Stomach (tissue), 9 donors: ENCODE measurements around the gene TRABD2B. TPM values are rescaled to one million over a fixed set of nuclear protein-coding genes. Genes with fewer than 3 reads are reported as not detected.

Source experiments
- DNase-seq, 2 donors: peaks; one replicate each; pipeline versions ENCODE4 v3.0.0 to v3.0.0-alpha.2; 2013 to 2019
- H3K27ac ChIP-seq, 5 donors: fragments of 200-600 bp in 4 of 5; sonication (generic) in 4 of 5; one replicate each; pipeline ENCODE4 v1.5.1; 2013 to 2019; ENCODE audit warnings: mild to moderate bottlenecking in 1 of 5, moderate library complexity in 1 of 5
- H3K27me3 ChIP-seq, 3 donors: fragments of 200-600 bp; sonication (generic); one replicate each; pipeline ENCODE4 v1.5.1; 2017 to 2019; ENCODE audit warnings: mixed run types in 1 of 3
- H3K36me3 ChIP-seq, 4 donors: fragments of 200-600 bp; sonication (generic); 1 replicate in 3 of 4; 2 replicates in 1 of 4; pipeline ENCODE4 v1.5.1; 2016 to 2019
- H3K4me1 ChIP-seq, 4 donors: fragments of 200-600 bp; sonication (generic); one replicate each; pipeline ENCODE4 v1.5.1; 2016 to 2019
- H3K4me3 ChIP-seq, 4 donors: fragments of 200-600 bp; sonication (generic) in 3 of 4; one replicate each; pipeline ENCODE4 v1.5.1; 2016 to 2019; ENCODE audit warnings: mild to moderate bottlenecking in 1 of 4
- H3K9me3 ChIP-seq, 4 donors: fragments of 200-600 bp; sonication (generic); one replicate each; pipeline ENCODE4 v1.5.1; 2016 to 2019
- EP300 ChIP-seq: sonication (generic); formaldehyde crosslinking; IDR thresholded peaks from one replicate; pipeline ENCODE4 v1.6.1; 2017; ENCODE audit warnings: antibody characterized with exemption
- POLR2A ChIP-seq, 4 donors: fragments of 450-650 bp; IDR thresholded peaks; one replicate each; pipeline ENCODE4 v1.6.1; 2016; ENCODE audit warnings: antibody characterized with exemption in 4 of 4, control low read depth in 2 of 4, mild to moderate bottlenecking in 1 of 4, moderate library complexity in 1 of 4
- POLR2AphosphoS5 ChIP-seq, 3 donors: sonication (generic); formaldehyde crosslinking; IDR thresholded peaks; one replicate each; pipeline ENCODE4 v1.6.1; 2016; ENCODE audit warnings: antibody characterized with exemption in 3 of 3
- WGBS, 5 donors: extraction: QIAGEN DNeasy Blood & Tissue Kit in 3 of 5; methylation state at CpG; one replicate each; pipeline versions ENCODE4 v1.1.5 to v1.1.7; 2013 to 2018; 5-methylcytosine and 5-hydroxymethylcytosine counted together
- intact Hi-C: fragments of 100-400 bp; cut with DNase I; formaldehyde crosslinking; loops from one replicate; pipeline ENCODE4 v1.15.1; 2023; ENCODE audit warnings: low total_unique reads
- polyA plus RNA-seq, 3 donors: library from polyadenylated mRNA; stranded (reverse); fragments of 200-250 nt; gene quantifications; one replicate each; pipeline ENCODE4 v1.2.3, GENCODE V29; 2013
- total RNA-seq, 5 donors: library from RNA; depleted of rRNA; stranded (reverse); fragments of >200 nt; gene quantifications; one replicate each; pipeline versions ENCODE4 v1.1.0 to v1.2.3, GENCODE V29; 2014 to 2016
- TF ChIP-seq, protein P1 (sequence below), 7 experiments: fragments of 450-650 bp in 4 of 7; fragments of 200-600 bp in 3 of 7; sonication (generic) in 3 of 7; IDR thresholded peaks; one replicate each; pipeline ENCODE4 v1.5.1; 2016 to 2019; ENCODE audit warnings: antibody characterized with exemption in 7 of 7, control low read depth in 2 of 7, mild to moderate bottlenecking in 1 of 7
- donor health status: healthy with polysubstance abuse.
- donor health status: Bipolar disorder and iron deficiency.
- donor health status: healthy.

Gene TRABD2B
- total and polyA plus RNA-seq, 8 donors: 0.31 to 2.0 (median 0.93) TPM; not detected in 1

DNA sequence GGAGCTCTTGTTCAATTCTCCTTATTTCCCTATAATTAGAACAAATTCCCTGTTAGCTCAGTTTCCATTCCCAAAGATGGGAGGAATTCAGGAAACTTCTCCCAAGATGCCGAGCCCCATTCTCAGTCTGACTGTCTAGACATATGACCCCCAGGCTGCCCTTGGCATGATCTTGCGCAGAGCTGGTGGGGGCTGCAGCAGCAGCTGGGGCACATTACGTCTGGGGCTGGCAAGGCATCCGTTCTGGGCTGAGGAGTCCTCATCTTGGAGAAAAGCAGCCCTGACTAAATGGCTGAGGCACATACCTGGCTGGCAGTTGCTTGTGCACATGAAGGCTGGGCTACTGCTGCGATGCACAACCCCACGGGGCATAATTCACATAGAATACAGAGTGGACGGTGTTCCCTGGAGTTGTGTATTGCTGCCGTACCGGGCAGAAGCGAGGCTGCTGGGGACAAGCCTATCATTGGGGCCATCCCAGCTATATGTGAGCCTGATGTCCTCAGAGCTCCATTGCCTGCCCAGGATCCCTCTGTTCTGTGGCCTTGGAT lies 36.4 kb upstream of the TRABD2B start:
- intact Hi-C loops: no loop called here

DNA sequence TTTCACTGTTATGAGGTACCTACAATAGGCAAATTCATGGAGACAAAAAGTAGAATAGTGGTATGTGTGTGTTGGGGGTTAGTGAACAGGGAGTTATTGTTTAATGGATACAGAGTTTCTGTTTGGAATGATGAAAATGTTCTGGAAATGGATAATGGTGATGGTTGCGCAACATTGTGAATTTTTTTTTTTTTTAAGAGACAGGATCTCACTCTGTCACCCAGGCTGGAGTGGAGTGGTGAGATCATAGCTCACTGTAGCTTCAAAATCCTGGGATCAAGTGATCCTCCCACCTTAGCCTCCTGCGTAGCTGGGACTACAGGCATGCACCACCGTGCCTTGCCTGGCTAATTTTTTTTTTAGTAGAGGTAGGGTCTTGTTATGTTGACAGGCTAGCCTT lies 34.5 kb upstream of the TRABD2B start:
- Histone ChIP-seq H3K4me1 (no peaks in the 10 kb centered on the region), H3K9me3 (no peaks in the 10 kb centered on the region), H3K36me3 (no peaks in the 10 kb centered on the region), H3K27ac (no peak overlapping the region), H3K27me3 (peaks cover 0 to 8% (median 0%) of the 10 kb centered on the region in 3 donors), H3K4me3 (no peak overlapping the region)
- DNase-seq: no peak
- 63 to 88% (median 81%) methylated on average over 3 of the region's 3 CpGs for WGBS, 5 donors
- intact Hi-C loops: no loop called here
- TF ChIP-seq, protein P1, sequence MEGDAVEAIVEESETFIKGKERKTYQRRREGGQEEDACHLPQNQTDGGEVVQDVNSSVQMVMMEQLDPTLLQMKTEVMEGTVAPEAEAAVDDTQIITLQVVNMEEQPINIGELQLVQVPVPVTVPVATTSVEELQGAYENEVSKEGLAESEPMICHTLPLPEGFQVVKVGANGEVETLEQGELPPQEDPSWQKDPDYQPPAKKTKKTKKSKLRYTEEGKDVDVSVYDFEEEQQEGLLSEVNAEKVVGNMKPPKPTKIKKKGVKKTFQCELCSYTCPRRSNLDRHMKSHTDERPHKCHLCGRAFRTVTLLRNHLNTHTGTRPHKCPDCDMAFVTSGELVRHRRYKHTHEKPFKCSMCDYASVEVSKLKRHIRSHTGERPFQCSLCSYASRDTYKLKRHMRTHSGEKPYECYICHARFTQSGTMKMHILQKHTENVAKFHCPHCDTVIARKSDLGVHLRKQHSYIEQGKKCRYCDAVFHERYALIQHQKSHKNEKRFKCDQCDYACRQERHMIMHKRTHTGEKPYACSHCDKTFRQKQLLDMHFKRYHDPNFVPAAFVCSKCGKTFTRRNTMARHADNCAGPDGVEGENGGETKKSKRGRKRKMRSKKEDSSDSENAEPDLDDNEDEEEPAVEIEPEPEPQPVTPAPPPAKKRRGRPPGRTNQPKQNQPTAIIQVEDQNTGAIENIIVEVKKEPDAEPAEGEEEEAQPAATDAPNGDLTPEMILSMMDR (IDR thresholded peaks at IDR 0.05): no peak
- TF ChIP-seq EP300 (no peak), POLR2A (IDR thresholded peaks at IDR 0.05) (no peak), POLR2AphosphoS5 (IDR thresholded peaks at IDR 0.05) (no peak)

More for the DNA sequence above, 36.4 kb upstream of the TRABD2B start:
- TF ChIP-seq POLR2AphosphoS5 (IDR thresholded peaks at IDR 0.05): no peak
- TF ChIP-seq, protein P1 (IDR thresholded peaks at IDR 0.05): no peak
- no peak for TF ChIP-seq EP300
- no peak for TF ChIP-seq POLR2A (IDR thresholded peaks at IDR 0.05)
- H3K4me1 ChIP-seq: no peaks in the 10 kb centered on the region
- H3K27me3 ChIP-seq: peaks cover 0 to 8% (median 0%) of the 10 kb centered on the region in 3 donors
- no peaks in the 10 kb centered on the region for H3K9me3 ChIP-seq
- WGBS, 5 donors: 83 to 95% (median 93%) methylated on average over 6 to 10 of the region's 10 CpGs
- no peak overlapping the region for H3K4me3 ChIP-seq
- no peak overlapping the region for H3K27ac ChIP-seq
- H3K36me3 ChIP-seq: no peaks in the 10 kb centered on the region
- no peak for DNase-seq

DNA sequence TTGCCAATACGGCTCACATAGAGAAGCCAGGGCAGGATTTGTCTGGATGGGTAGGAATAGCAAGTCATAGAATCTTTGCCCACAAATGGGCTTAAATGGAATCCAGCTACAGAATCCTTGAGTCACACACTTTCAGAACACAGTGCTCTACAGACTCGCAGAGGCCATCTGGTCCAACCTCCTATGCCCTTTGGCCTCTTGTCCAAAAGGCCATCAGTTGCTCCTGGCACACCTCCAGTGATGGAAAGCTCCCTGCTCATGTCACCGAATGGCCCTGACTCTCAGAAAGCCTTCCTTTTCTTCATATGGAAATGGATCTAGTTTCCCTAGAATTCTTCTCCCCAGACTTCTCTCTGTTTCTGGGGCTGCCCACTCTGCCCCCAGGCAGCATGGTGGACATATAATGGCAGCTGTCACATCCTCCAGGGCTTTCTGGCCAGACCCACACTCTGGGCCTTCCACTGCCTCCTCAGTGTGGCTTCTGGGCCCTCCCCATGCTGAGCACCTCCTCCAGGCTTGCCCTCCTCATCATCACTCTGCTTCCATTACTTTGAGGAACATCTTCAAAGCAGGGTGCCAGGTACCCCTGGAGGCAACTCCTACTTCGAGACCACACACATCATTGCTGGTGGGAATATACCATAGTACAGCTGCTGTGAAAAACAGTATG lies 33.6 kb upstream of the TRABD2B start:
- peaks cover 0 to under 1% (median 0%) of the 10 kb centered on the region in 3 donors for H3K27me3 ChIP-seq

DNA sequence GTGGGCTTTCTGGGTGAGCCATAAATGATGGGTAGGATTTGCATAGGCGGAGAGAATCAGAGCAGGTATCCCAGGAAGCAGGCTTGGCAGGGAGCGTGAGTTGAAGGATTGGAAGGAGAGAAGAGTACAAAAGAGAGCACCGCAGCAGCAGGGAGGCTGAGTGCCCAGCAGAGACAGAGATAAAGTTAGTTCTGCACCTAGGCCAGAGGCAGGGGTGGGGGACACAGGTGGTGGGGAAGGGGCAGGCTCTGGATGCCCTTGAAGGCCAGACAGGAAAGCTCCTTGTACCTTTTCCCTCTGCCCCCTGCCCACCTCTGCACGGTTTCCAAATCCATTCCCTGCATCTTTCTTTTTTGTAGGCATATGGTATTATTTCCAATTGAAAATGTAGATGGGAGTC lies 33.0 kb upstream of the TRABD2B start:
- DNase-seq: no peak
- Histone ChIP-seq H3K27ac (no peak overlapping the region), H3K36me3 (no peaks in the 10 kb centered on the region), H3K9me3 (no peaks in the 10 kb centered on the region), H3K4me3 (no peak overlapping the region), H3K27me3 (no peaks in the 10 kb centered on the region), H3K4me1 (no peaks in the 10 kb centered on the region)
- WGBS, 5 donors: 84 to 95% (median 92%) methylated on average over 4 of the region's 4 CpGs
- TF ChIP-seq, protein P1 (IDR thresholded peaks at IDR 0.05): no peak
- TF ChIP-seq POLR2AphosphoS5 (IDR thresholded peaks at IDR 0.05): no peak
- TF ChIP-seq EP300: no peak
- no peak for TF ChIP-seq POLR2A (IDR thresholded peaks at IDR 0.05)
- intact Hi-C loops: no loop called here

More for the DNA sequence above, 33.6 kb upstream of the TRABD2B start:
- no peaks in the 10 kb centered on the region for H3K4me1 ChIP-seq
- TF ChIP-seq EP300: no peak
- TF ChIP-seq, protein P1 (IDR thresholded peaks at IDR 0.05): no peak
- TF ChIP-seq POLR2AphosphoS5 (IDR thresholded peaks at IDR 0.05): no peak
- TF ChIP-seq POLR2A (IDR thresholded peaks at IDR 0.05): no peak
- DNase-seq: no peak
- H3K9me3 ChIP-seq: no peaks in the 10 kb centered on the region
- WGBS, 5 donors: 71 to 84% (median 82%) methylated on average over 4 of the region's 4 CpGs
- no peaks in the 10 kb centered on the region for H3K36me3 ChIP-seq
- intact Hi-C loops: no loop called here
- H3K4me3 ChIP-seq: no peak overlapping the region
- H3K27ac ChIP-seq: no peak overlapping the region
